ENCODE results near the gene LEFTY2.
"Not testable (repeated sequence)": the region's sequence is repeated elsewhere in the genome, so short reads cannot be mapped to it uniquely, and the experiment has no call there.

Gene LEFTY2

DNA sequence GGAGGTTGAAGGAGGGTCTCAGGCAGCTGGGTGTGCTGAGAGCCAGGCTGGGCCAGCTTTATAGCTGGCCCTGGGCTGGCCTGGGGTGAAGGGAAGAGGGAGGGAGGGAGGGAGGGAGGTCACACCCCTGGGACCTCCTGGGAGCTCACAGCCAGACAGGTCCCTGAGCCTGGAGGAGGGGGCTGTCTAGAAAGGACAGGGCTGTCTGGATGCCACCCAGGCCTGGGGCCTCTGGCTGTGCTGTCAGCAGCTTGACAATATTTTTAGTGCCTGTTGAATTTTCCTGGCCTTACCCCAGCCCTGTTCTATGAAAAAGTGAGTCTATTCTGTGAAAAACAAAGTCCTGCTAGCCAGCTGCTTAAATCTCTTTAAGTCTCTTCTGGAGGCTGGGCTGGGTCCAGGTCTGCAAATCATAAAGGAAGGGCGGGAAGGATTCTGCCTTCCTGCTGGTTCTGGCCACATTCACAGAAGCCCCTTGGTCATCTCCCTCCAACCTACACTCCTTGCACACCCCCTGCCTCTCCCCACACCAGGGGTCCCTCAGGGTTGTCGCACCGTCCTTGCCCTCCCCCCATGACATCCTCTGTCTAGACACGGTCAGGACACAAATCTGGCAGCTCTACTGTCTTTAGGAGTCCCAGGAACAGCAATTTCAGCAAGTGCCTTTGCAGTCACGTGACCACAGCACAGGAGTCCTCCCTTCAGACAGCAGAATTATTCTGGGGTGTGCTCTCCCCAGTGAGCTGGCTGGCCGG lies at the start of gene LEFTY2:
Gene LEFTY2 (minus strand): TSS at position 34 of the 755 bp plus-strand sequence. CDS start 80 bp downstream, outside the sequence.
- DNase-seq: no peak

DNA sequence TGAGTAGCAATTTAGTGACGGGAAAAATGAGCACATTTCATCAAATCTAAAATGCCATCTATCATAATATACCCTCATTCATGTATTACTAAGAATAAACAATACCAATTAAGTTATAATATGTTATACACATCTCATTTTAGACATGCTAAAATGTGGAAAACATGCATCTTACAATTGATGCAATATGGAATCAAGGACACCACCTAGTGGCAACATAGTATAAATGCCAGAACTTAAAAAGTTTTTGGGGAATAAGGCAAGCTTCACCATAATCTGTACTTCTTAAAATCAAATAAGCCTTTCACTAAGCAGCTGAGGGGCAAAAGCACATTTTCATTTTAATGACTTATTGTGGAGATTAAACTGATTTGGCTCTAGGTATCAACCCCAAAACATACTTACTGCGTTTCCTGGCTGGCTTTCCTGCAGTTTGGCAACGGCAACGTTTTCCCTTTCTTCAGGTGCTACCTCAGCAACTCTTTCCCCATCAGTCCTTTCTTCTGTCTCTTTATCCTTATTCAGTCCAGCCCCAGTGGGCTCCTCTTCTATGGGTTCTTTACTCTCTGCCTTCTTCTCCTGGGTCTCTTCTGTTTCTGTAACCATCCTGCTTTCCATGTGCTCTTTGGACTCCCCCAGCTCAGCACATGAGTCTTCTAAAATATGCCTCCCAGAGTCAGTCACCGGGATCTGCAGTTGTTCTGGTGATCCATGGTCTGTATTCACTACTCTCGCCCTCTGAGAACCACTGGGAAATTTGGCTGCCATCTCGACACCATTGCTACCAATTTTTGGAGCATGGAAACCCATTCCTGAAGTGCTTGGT lies 46.7 kb upstream of the LEFTY2 start:
- DNase-seq: no peak

GRCh38 chr1:225981714-225982113 lies 40.7 kb upstream of the LEFTY2 start:
- DNase-seq: no peak

DNA sequence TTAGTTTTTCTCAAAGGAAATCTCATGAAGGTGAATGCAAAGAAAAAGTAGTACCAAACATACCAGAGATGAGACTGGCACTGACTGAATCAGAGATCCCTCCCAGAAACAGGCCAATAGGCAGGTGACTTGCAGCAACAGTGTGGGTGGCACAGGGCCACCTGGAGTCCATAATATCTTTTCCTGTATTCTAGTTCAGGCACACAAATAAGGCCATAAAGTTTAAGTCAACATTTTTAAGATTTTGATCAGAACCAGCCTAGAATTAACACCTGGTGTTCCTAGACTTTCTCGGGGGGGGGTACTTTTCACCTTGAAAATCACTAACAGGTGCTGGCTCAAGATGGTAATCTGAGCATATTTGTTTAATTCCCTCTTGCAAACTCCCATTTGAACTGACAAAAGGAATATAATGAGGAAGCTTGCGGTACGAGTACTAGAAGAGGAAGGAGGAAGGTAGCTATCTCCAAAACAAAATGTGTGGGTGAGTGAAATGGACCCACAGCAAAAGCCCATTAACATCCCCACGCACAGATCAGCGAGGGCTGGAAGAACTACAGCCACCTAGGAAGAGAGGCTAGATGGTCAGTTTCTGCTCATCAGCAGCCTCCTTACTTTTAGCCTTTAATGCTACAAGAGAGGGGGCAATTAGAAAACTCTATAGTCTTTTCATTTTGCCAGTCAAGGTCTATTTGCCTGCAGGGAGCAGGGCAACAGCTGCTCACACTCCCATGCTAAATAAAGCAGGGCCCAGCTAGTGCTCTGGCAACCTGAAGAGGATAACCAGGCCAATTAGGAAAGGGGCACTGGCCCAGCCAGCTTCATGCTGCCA lies 39.2 kb upstream of the LEFTY2 start:
- no peak for DNase-seq

DNA sequence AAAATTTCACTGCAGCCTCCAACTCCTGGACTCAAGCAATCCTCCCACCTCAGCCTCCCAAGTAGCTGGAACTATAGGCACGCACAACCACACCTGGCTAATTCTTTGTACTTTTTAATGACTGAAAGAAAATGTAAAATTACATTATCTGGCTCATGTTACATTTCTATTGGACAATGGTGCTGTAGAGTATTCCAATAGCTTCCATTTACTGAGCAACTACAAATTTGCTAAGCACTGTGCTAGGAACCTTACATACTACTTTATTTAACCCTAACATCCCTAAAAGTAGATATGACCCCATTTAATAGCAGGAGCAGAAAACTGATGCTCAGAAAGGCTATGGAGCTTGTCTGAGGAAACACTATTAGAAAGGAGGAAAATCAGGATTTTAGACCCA lies 38.4 kb upstream of the LEFTY2 start:
- DNase-seq: no peak

- no peak for DNase-seq
These were observed 37.1 kb upstream of the LEFTY2 start for GRCh38 chr1:225977937-225978748.

- DNase-seq: not testable (repeated sequence)
These were observed 34.1 kb upstream of the LEFTY2 start for GRCh38 chr1:225975146-225975545.

DNA sequence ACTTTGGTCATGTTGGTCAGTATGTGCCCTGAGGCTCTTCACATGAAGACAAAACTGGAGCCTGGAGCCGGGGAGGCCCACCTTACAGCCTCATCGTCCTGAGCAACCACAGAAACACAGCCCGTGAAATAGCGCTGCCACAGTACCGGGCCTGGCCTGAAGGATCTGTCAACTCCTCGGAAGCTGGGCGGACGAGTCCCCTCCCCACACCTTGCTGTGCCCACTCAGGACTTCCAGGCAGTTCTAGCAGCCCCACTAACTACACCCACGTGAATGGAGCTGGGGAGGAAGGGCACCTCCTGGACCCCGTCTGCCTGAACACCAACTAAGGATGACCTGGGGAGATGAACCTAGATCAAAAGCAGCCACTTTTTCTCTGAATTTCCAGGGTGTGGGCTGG lies 33.4 kb upstream of the LEFTY2 start:
- no peak for DNase-seq

GRCh38 chr1:225973158-225973557 lies 32.1 kb upstream of the LEFTY2 start:
- no peak for DNase-seq

- DNase-seq: no peak
These were observed 31.5 kb upstream of the LEFTY2 start for GRCh38 chr1:225972344-225973152.

GRCh38 chr1:225970592-225971157 lies 29.7 kb upstream of the LEFTY2 start:
- DNase-seq: not testable (repeated sequence)

- not testable (repeated sequence) for DNase-seq
These were observed 28.7 kb upstream of the LEFTY2 start for GRCh38 chr1:225969751-225970150.

- peak in 1 of 2 experiments; percentile 8 for DNase-seq
These were observed 24.2 kb upstream of the LEFTY2 start for GRCh38 chr1:225965231-225965630.

- DNase-seq: peak in 1 of 2 experiments; percentile 9
These were observed 22.9 kb upstream of the LEFTY2 start for GRCh38 chr1:225963735-225964530.

GRCh38 chr1:225962440-225962975 lies 21.5 kb upstream of the LEFTY2 start:
- DNase-seq: peak; percentile 81 to 86

DNA sequence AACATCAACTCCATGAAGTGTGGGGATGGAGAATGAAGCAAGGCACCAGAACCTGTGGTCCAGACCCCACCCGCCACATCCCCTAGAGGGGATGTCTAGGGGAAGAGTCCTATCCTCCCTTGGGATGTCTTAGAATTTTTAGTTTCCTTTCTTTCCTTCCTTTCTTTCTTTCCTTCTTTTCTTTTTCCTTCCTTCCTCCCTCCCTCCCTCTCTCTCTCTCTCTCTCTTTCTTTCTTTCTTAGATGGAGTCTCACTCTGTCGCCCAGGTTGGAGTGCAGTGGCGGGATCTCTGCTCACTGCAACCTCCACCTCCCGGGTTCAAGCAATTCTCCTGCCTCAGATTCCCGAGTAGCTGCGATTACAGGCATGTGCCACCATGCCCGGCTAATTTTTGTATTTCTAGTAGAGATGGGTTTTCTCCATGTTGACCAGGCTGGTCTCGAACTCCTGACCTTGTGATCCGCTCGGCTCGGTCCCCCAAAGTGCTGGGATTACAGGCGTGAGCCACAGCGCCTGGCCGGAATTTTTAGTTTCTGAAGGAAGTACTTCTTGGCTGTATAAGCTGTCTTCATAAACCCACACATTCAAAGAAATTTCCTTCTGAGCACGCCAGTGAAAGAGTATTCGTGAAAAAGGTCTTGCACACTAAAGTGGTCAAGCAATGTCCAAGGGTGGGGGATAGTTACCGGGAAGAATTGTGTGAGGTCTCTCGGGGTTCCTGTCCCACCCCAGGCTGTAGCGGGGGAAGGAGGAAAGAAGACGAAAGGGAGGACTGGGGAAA lies 20.8 kb upstream of the LEFTY2 start:
- DNase-seq: peak in 1 of 2 experiments; percentile 4

DNA sequence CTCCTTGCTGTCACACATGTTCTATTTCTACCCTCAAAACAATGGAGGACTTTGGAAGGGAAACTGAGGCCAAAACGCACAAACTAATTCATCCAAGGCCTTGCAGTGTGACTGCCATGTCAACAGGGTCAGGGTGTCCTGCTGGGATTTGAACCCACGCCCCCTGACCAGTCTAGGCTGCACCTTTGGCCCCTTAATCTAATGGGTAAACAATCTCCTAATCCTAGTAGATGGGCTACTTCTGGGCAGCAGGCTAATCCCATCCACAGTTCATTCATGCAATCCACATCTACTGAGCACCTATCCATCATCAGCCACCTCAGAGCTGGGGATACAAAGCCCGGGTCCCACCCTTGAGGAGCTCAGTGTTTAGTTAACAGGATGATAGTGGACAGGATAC lies 17.0 kb upstream of the LEFTY2 start:
- DNase-seq: no peak

GRCh38 chr1:225954753-225955152 lies 13.7 kb upstream of the LEFTY2 start:
- DNase-seq: no peak

GRCh38 chr1:225953315-225953714 lies 12.3 kb upstream of the LEFTY2 start:
- no peak for DNase-seq

All from activated T-cell treated with anti-CD3 and anti-CD28 coated beads, Interleukin-2, amount 50 U/mL, for 48 hours (primary cell).